GM12878 (cell line): ENCODE measurements around the gene TRPC1. TPM values are rescaled to one million over a fixed set of nuclear protein-coding genes. Genes with fewer than 3 reads are reported as not detected.

Experiments used
- ATAC-seq: fragments of 200-7000 bp; cut with Tn5 transposase; 3 replicates; pipeline ENCODE4 v1.9.1; 2020; ENCODE audit warnings: mild to moderate bottlenecking, moderate library complexity
- BruUV-seq: library from RNA; stranded (reverse); fragments of 400-500 nt; replicated peaks from 2 replicates; lab custom pipeline; 2021; lab: Mats Ljungman, UMichigan
- CTCF ChIA-PET: fragments of 300-600 bp; sonication (Branson Sonifier 250); formaldehyde crosslinking; extraction: SDS; loops from one replicate; lab custom pipeline; 2021; ENCODE audit warnings: inconsistent platforms; lab: Yijun Ruan, JAX
- POLR2A ChIA-PET: fragments of 350-600 bp; formaldehyde crosslinking; extraction: SDS; loops from one replicate; lab custom pipeline; 2021; ENCODE audit warnings: inconsistent platforms; lab: Charles Lee
- RAD21 ChIA-PET: fragments of 300-600 bp; sonication (Branson Sonifier 250); formaldehyde crosslinking; loops from one replicate; lab custom pipeline; 2023; ENCODE audit warnings: antibody characterized with exemption; ENCODE audit not compliant: unreplicated experiment; lab: Charles Lee
- SMC1A ChIA-PET: fragments of 300-600 bp; sonication (Branson Sonifier 250); formaldehyde crosslinking; loops from one replicate; lab custom pipeline; 2023; ENCODE audit not compliant: unreplicated experiment, uncharacterized antibody; lab: Charles Lee
- DNase-seq: peaks from one replicate; pipeline ENCODE4 v3.0.0-alpha.2; 2011; ENCODE audit warnings: low read depth, low spot score
- FAIRE-seq: peaks from 3 replicates; lab custom pipeline; 2011; peaks lifted over from hg19 to GRCh38; lab: Jason Lieb, UNC
- H2AFZ ChIP-seq: 2 replicates; pipeline ENCODE4 v1.6.0; 2011; ENCODE audit warnings: low read depth, low read length, control low read depth; ENCODE audit not compliant: control insufficient read depth
- H3K27ac ChIP-seq: 2 replicates; pipeline ENCODE4 v1.5.1; 2011; ENCODE audit warnings: control low read depth; ENCODE audit not compliant: control insufficient read depth, insufficient read depth
- H3K27me3 ChIP-seq, 2 experiments: replicated peaks in 1 of 2; 2 replicates each; pipeline versions ENCODE4 v1.6.0 to v1.6.1; 2011; ENCODE audit warnings: low read length in 1 of 2; ENCODE audit not compliant: control insufficient read depth in 2 of 2, insufficient read depth in 2 of 2
- H3K36me3 ChIP-seq, 2 experiments: 2 replicates each; pipeline ENCODE4 v1.5.1; 2011; ENCODE audit warnings: low read length in 1 of 2; ENCODE audit not compliant: control insufficient read depth in 2 of 2, insufficient read depth in 2 of 2
- H3K4me1 ChIP-seq: 2 replicates; pipeline ENCODE4 v1.6.1; 2011; ENCODE audit warnings: mild to moderate bottlenecking, low read length, moderate library complexity, mixed read lengths; ENCODE audit not compliant: control insufficient read depth, insufficient read depth
- H3K4me2 ChIP-seq: 2 replicates; pipeline ENCODE4 v1.6.0; 2011; ENCODE audit warnings: control low read depth; ENCODE audit not compliant: control insufficient read depth, insufficient read depth
- H3K4me3 ChIP-seq: fragments of 200-600 bp; sonication (generic); 2 replicates; pipeline ENCODE4 v1.5.1; 2016
- H3K79me2 ChIP-seq: 2 replicates; pipeline ENCODE4 v1.6.0; 2011; ENCODE audit warnings: low read length; ENCODE audit not compliant: control insufficient read depth, insufficient read depth
- H3K9ac ChIP-seq: 2 replicates; pipeline ENCODE4 v1.8.0; 2011; ENCODE audit warnings: low read length, control low read depth, mixed read lengths; ENCODE audit not compliant: control insufficient read depth, insufficient read depth
- H3K9me3 ChIP-seq: replicated peaks from 3 replicates; pipeline ENCODE4 v1.5.1; 2011; ENCODE audit warnings: mild to moderate bottlenecking, low read length; ENCODE audit not compliant: control insufficient read depth, insufficient read depth
- H4K20me1 ChIP-seq: 2 replicates; pipeline ENCODE4 v1.6.0; 2011; ENCODE audit not compliant: control insufficient read depth, insufficient read depth
- CBFB ChIP-seq: IDR thresholded peaks from 2 replicates; pipeline ENCODE4 v1.6.1; 2016; ENCODE audit warnings: antibody characterized with exemption, low read depth
- E2F4 ChIP-seq: IDR thresholded peaks from 2 replicates; pipeline ENCODE4 v1.6.1; 2012; ENCODE audit warnings: low read depth, low read length, improper control_type of control experiment
- HCFC1 ChIP-seq: fragments of 150-350 bp; IDR thresholded peaks from 2 replicates; pipeline ENCODE4 v1.6.1; 2014; ENCODE audit warnings: low read length
- PAX8 ChIP-seq: fragments of 450-650 bp; IDR thresholded peaks from 2 replicates; pipeline ENCODE4 v1.6.1; 2017; ENCODE audit warnings: mild to moderate bottlenecking, moderate library complexity
- RCOR1 ChIP-seq: conservative IDR thresholded peaks from 2 replicates; pipeline ENCODE4 v1.6.1; 2012; ENCODE audit warnings: low read depth, low read length, improper control_type of control experiment
- RUNX3 ChIP-seq: IDR thresholded peaks from 2 replicates; pipeline ENCODE4 v1.6.1; 2012; ENCODE audit warnings: low read length, inconsistent platforms
- SMC3 ChIP-seq: IDR thresholded peaks from 2 replicates; pipeline ENCODE4 v1.6.1; 2011; ENCODE audit warnings: low read length, improper control_type of control experiment, borderline replicate concordance
- SP1 ChIP-seq: IDR thresholded peaks from one replicate; pipeline ENCODE4 v1.6.1; 2011; ENCODE audit warnings: low read depth, low read length
- STAT1 ChIP-seq: fragments of 450-650 bp; conservative IDR thresholded peaks from 2 replicates; pipeline ENCODE4 v1.6.1; 2014; ENCODE audit warnings: antibody characterized with exemption, mild to moderate bottlenecking
- TARDBP ChIP-seq: IDR thresholded peaks from 2 replicates; pipeline ENCODE4 v1.6.1; 2016; ENCODE audit warnings: borderline replicate concordance
- ZNF274 ChIP-seq: IDR thresholded peaks from one replicate; pipeline ENCODE4 v1.8.0; 2011; ENCODE audit not compliant: insufficient read length, insufficient read depth
- WGBS: methylation state at CpG from one replicate; pipeline ENCODE4 v1.1.6; 2016; ENCODE audit warnings: low lambda C conversion rate; ENCODE audit not compliant: insufficient replicate concordance, insufficient coverage; ENCODE audit errors: missing lambda C conversion rate; 5-methylcytosine and 5-hydroxymethylcytosine counted together
- in situ Hi-C: fragments of 300-500 bp; cut with MboI; formaldehyde crosslinking; loops from 9 replicates; pipeline ENCODE4 v1.14.3; 2018; ENCODE audit warnings: mixed read lengths
- intact Hi-C: fragments of 100-400 bp; cut with micrococcal nuclease; formaldehyde crosslinking; loops from one replicate; pipeline ENCODE4 v1.14.2; 2022; ENCODE audit not compliant: unreplicated experiment
- polyA plus RNA-seq, 11 experiments: library from polyadenylated mRNA; depleted of rRNA in 4 of 11; unstranded in 6 of 11; stranded (reverse) in 5 of 11; fragments of >200 nt; fragmentation: Nextera tagmentation in 4 of 11; fragmentation: Illumina TruSeq in 1 of 11; extraction: Ambion mirVana in 4 of 11; extraction: Trizol in 1 of 11; gene quantifications; 1 replicate in 1 of 11; 2 replicates in 10 of 11; pipeline versions ENCODE4 v1.2.1 to v1.2.3, GENCODE V29; 2011 to 2016; ENCODE audit warnings: inconsistent platforms in 2 of 11, missing spikeins in 2 of 11, low read depth in 1 of 11
- total RNA-seq, 4 experiments: library from RNA; depleted of rRNA in 3 of 4; stranded (reverse); fragments of >200 nt in 3 of 4; fragmentation: Illumina TruSeq in 1 of 4; extraction: Trizol in 1 of 4; gene quantifications; 2 replicates each; pipeline versions ENCODE4 v1.2.1 to v1.2.3, GENCODE V29; 2013 to 2021

The TRPC1 gene
- total and polyA plus RNA-seq, 10 of the 15 experiments (the other 5 are each of a cell fraction or from before 2014, with no cell fraction given), result 0.05 to 2.9 (median 0.17) TPM

- Histone ChIP-seq H3K4me2 (no peak overlapping the region), H3K9ac (no peak overlapping the region), H2AFZ (no peak overlapping the region), H3K36me3 (no peaks in the 10 kb centered on the region), H3K27me3 (no peaks in the 10 kb centered on the region), H3K9me3 (no peaks in the 10 kb centered on the region), H3K27ac (no peak overlapping the region), H3K79me2 (no peaks in the 10 kb centered on the region), H3K4me3 (no peak overlapping the region), H4K20me1 (no peaks in the 10 kb centered on the region), H3K4me1 (no peaks in the 10 kb centered on the region)
- WGBS, result 37% methylated on average over 4 of the region's 4 CpGs
- no peak for FAIRE-seq
- no peak for ATAC-seq
- no peak for DNase-seq
- intact Hi-C loops (no loop called here), in situ Hi-C loops (no loop called here)
- ChIA-PET POLR2A (no interaction called here), RAD21 (no interaction called here), SMC1A (no interaction called here), CTCF (no interaction called here)
- TF ChIP-seq HCFC1, result no peak
- TF ChIP-seq CBFB, result no peak
- no peak for TF ChIP-seq TARDBP
- no peak for TF ChIP-seq SMC3
- TF ChIP-seq RCOR1, result no peak
- TF ChIP-seq E2F4, result no peak
- TF ChIP-seq PAX8, result no peak
- no TSS peak for BruUV-seq
Measured at GRCh38 chr3:142716102-142716501, 7.7 kb upstream of the TRPC1 start.

- Histone ChIP-seq H3K4me1 (no peaks in the 10 kb centered on the region), H3K4me2 (peak overlapping the region; percentile 82), H3K36me3 (no peaks in the 10 kb centered on the region), H4K20me1 (no peaks in the 10 kb centered on the region), H3K27me3 (no peaks in the 10 kb centered on the region), H3K27ac (no peak overlapping the region), H3K4me3 (peak overlapping the region; percentile 41; the same call in 1 of the 2 replicates), H2AFZ (peak overlapping the region; percentile 41; the same call in 1 of the 2 replicates), H3K79me2 (no peaks in the 10 kb centered on the region), H3K9me3 (no peaks in the 10 kb centered on the region), H3K9ac (no peak overlapping the region)
- in situ Hi-C loops, result no loop called here
- FAIRE-seq (no peak), ATAC-seq (no peak; the same call in 2 of the 3 replicates), DNase-seq (peak; percentile 35)
- ChIA-PET RAD21 (no interaction called here), SMC1A (interaction anchor here (0.6 kb wide), 1 partner anchor 162 kb away, joined by 3 read pairs; no protein-coding TSS in a partner anchor), POLR2A (no interaction called here), CTCF (no interaction called here)
- TF ChIP-seq STAT1, result no peak
- peak; percentile 23 for TF ChIP-seq SP1
- no peak for TF ChIP-seq ZNF274
- peak; percentile 29; the same call in 1 of the 2 replicates for TF ChIP-seq RUNX3
- intact Hi-C loops, result loop anchor here (5.0 kb wide), 2 partner anchors 701 to 1756 kb away; no protein-coding TSS in a partner anchor
- no TSS peak for BruUV-seq
- WGBS, result 2% methylated on average over 8 of the region's 10 CpGs
Measured at GRCh38 chr3:142723665-142723967, 218 bp upstream of the TRPC1 start.
